Measurements from ENCODE around the gene HECTD2. TPM values are rescaled to one million over a fixed set of nuclear protein-coding genes. Genes with fewer than 3 reads are reported as not detected.
"Not testable (repeated sequence)": the region's sequence is repeated elsewhere in the genome, so short reads cannot be mapped to it uniquely, and the experiment has no call there.

The HECTD2 gene
- total RNA-seq, 2 experiments from 2014 or later: 3.8 to 6.8 TPM

DNA sequence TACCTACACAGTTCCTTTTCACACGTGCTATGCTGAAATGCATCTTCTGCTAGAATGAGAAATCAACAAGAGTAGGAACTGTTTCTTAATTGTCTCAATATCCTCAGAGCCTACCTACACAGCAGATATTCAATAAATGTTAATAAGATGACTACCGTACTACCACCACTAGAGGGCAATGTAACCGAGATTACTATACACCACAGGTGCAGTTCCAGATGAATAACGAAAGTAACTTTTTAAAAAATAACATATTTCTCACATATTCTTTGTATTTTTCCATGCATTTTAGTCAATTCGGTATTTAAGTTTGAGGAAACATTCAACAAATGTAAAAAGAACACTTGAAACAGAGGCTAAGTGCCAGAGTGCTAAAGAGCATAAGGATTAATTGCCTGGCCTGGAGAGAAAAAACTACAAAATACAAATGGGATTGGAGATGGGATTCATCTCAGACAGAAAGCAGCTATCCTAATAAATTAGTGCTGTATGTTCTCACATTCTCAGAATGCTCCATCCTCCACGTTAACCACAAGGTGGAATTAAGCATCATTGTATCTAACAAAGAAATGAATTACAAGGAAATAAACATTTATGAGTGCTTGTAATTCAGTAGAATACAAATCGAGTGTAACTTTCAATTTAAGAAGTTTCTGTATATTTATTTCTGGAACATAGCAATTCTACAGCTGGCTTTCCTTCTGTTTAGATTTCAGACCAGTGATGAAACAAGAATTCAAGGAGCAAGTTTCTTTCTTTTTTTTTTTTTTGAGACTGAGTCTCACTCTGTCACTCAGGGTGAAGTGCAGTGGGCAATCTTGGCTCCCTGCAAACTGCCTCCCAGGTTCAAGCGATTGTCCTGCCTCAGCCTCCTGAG is 20.3 kb upstream of the HECTD2 start:
- CTCF ChIA-PET: interaction anchor here (0.6 to 2.6 kb wide), 9 partner anchors 9 to 245 kb away, joined by 3 to 21 read pairs (median 5); no protein-coding TSS in a partner anchor
- peak; percentile 94 for ATAC-seq
- DNase-seq: no peak
- no peaks in the 10 kb centered on the region for H3K36me3 Mint-ChIP-seq
- peak overlapping the region; percentile 52 for H3K27ac Mint-ChIP-seq
- H3K4me1 Mint-ChIP-seq: peaks cover 3% of the 10 kb centered on the region
- peaks cover 22% of the 10 kb centered on the region for H3K27me3 Mint-ChIP-seq
- no peak overlapping the region for H3K4me3 Mint-ChIP-seq
- H3K9me3 Mint-ChIP-seq (ENCODE audit: low read depth): no peaks in the 10 kb centered on the region

GRCh38 chr10:91390513-91390825 is 19.7 kb upstream of the HECTD2 start:
- peaks cover 22% of the 10 kb centered on the region for H3K27me3 Mint-ChIP-seq
- not testable (repeated sequence) for H3K9me3 Mint-ChIP-seq (ENCODE audit: low read depth); H3K27ac Mint-ChIP-seq; H3K4me3 Mint-ChIP-seq; H3K36me3 Mint-ChIP-seq; ATAC-seq; H3K4me1 Mint-ChIP-seq; DNase-seq
- CTCF ChIA-PET: interaction anchor here (0.6 to 2.6 kb wide), 9 partner anchors 9 to 245 kb away, joined by 3 to 21 read pairs (median 5); no protein-coding TSS in a partner anchor

- H3K27ac Mint-ChIP-seq: no peak overlapping the region
These were observed 18.2 kb upstream of the HECTD2 start for GRCh38 chr10:91391920-91392319.

DNA sequence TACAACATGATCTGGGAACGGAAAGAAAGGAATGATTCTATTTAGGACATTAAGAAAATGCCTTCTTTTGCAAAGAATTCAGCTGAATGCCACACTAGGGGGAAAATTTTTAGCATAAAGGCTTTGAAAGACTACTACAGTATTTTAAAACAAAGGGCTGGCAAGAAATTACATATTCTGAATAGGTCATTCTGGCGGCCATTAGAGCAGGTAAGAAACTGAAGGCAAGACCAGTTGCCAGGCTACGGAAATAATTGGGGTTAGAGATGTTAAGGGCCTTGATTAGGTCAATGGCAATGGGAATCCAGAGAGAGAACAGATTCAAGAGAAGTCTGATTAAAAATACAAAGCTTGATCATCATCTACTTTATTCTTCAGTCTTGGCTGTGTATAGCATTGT is 3.8 kb upstream of the HECTD2 start:
- Mint-ChIP-seq H3K27ac (no peak overlapping the region), H3K36me3 (no peaks in the 10 kb centered on the region), H3K4me1 (peaks cover 12% of the 10 kb centered on the region), H3K4me3 (no peak overlapping the region), H3K9me3 (ENCODE audit: low read depth) (no peaks in the 10 kb centered on the region), H3K27me3 (peaks cover 19% of the 10 kb centered on the region)
- no peak for ATAC-seq
- CTCF ChIA-PET: no interaction called here
- no peak for DNase-seq

More at GRCh38 chr10:91391920-91392319, 18.2 kb upstream of the HECTD2 start:
- H3K36me3 Mint-ChIP-seq: no peaks in the 10 kb centered on the region
- DNase-seq: no peak
- CTCF ChIA-PET: interaction anchor here (0.8 to 2.6 kb wide), 3 partner anchors 17 to 521 kb away, joined by 3 to 20 read pairs (median 3); no protein-coding TSS in a partner anchor
- peaks cover 17% of the 10 kb centered on the region for H3K27me3 Mint-ChIP-seq
- H3K9me3 Mint-ChIP-seq (ENCODE audit: low read depth): no peaks in the 10 kb centered on the region
- no peak overlapping the region for H3K4me3 Mint-ChIP-seq
- no peak for ATAC-seq
- H3K4me1 Mint-ChIP-seq: peaks cover 3% of the 10 kb centered on the region

GRCh38 chr10:91409069-91409868 is 875 bp upstream of the HECTD2 start:
- Mint-ChIP-seq H3K9me3 (ENCODE audit: low read depth) (no peaks in the 10 kb centered on the region), H3K27me3 (peaks cover 22% of the 10 kb centered on the region), H3K4me1 (peaks cover 16% of the 10 kb centered on the region), H3K4me3 (peak overlapping the region; percentile 79), H3K36me3 (no peaks in the 10 kb centered on the region), H3K27ac (peak overlapping the region; percentile 83)
- ATAC-seq: peak; percentile 53
- CTCF ChIA-PET: interaction anchor here (0.6 to 3.2 kb wide), 7 partner anchors 16 to 531 kb away, joined by 3 to 10 read pairs (median 4); partner anchors contain the start of gene BTAF1
- DNase-seq: peak; percentile 62

GRCh38 chr10:91410638-91411371 is 661 bp downstream of the HECTD2 start:
- CTCF ChIA-PET: interaction anchor here (1.9 kb wide), 1 partner anchor 113 kb away, joined by 5 read pairs; no protein-coding TSS in a partner anchor
- Mint-ChIP-seq H3K27me3 (peaks cover 15% of the 10 kb centered on the region), H3K9me3 (ENCODE audit: low read depth) (no peaks in the 10 kb centered on the region), H3K4me1 (peaks cover 19% of the 10 kb centered on the region), H3K4me3 (peak overlapping the region; percentile 79), H3K36me3 (no peaks in the 10 kb centered on the region), H3K27ac (peak overlapping the region; percentile 82)
- DNase-seq (peak; percentile 50), ATAC-seq (no peak)

DNA sequence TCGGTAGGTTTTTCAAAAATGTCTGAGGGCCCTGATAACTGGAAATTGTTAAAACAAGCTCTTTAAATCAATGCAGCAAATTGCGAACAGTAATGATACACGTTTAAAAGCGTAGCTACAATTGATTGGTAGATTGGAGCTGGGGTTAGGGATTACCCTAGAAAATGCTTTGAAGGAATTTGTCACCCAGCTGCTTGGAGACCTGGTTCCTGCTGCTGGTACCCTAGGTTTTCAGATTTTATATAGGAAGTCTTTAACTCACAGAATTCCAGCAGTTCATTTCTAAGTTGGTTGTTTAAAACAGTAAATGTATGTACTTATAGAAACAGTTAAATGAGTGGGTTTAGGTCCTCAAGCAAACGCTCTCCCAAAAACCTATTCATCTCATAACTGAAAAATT is 1.5 kb downstream of the HECTD2 start:
- peak overlapping the region; percentile 33 for H3K4me3 Mint-ChIP-seq
- no peaks in the 10 kb centered on the region for H3K36me3 Mint-ChIP-seq
- no peak overlapping the region for H3K27ac Mint-ChIP-seq
- no peak for ATAC-seq
- H3K27me3 Mint-ChIP-seq: peaks cover 8% of the 10 kb centered on the region
- H3K4me1 Mint-ChIP-seq: peaks cover 21% of the 10 kb centered on the region
- H3K9me3 Mint-ChIP-seq (ENCODE audit: low read depth): no peaks in the 10 kb centered on the region
- CTCF ChIA-PET: interaction anchor here (1.9 kb wide), 1 partner anchor 113 kb away, joined by 5 read pairs; no protein-coding TSS in a partner anchor
- no peak for DNase-seq

GRCh38 chr10:91412354-91413087 is 2.4 kb downstream of the HECTD2 start:
- Mint-ChIP-seq H3K9me3 (ENCODE audit: low read depth) (no peaks in the 10 kb centered on the region), H3K4me1 (peaks cover 21% of the 10 kb centered on the region), H3K27ac (no peak overlapping the region), H3K4me3 (no peak overlapping the region), H3K27me3 (peaks cover 7% of the 10 kb centered on the region), H3K36me3 (no peaks in the 10 kb centered on the region)
- ATAC-seq: no peak
- no peak for DNase-seq
- CTCF ChIA-PET: interaction anchor here (0.6 to 1.9 kb wide), 2 partner anchors 114 to 1483 kb away, joined by 4 to 5 read pairs; no protein-coding TSS in a partner anchor

GRCh38 chr10:91415816-91416215 is 5.7 kb downstream of the HECTD2 start:
- H3K4me1 Mint-ChIP-seq: peaks cover 11% of the 10 kb centered on the region
- H3K9me3 Mint-ChIP-seq (ENCODE audit: low read depth): no peaks in the 10 kb centered on the region
- peaks cover 5% of the 10 kb centered on the region for H3K27me3 Mint-ChIP-seq
- DNase-seq (no peak), ATAC-seq (no peak)
- H3K4me3 Mint-ChIP-seq: no peak overlapping the region
- H3K27ac Mint-ChIP-seq: no peak overlapping the region
- CTCF ChIA-PET: no interaction called here
- no peaks in the 10 kb centered on the region for H3K36me3 Mint-ChIP-seq

GRCh38 chr10:91416339-91416855 is 6.3 kb downstream of the HECTD2 start:
- no peak overlapping the region for H3K4me3 Mint-ChIP-seq
- no peak overlapping the region for H3K27ac Mint-ChIP-seq
- DNase-seq (no peak), ATAC-seq (no peak)
- no peaks in the 10 kb centered on the region for H3K36me3 Mint-ChIP-seq
- H3K9me3 Mint-ChIP-seq (ENCODE audit: low read depth): no peaks in the 10 kb centered on the region
- H3K4me1 Mint-ChIP-seq: peaks cover 12% of the 10 kb centered on the region
- H3K27me3 Mint-ChIP-seq: peaks cover 2% of the 10 kb centered on the region
- CTCF ChIA-PET: no interaction called here

DNA sequence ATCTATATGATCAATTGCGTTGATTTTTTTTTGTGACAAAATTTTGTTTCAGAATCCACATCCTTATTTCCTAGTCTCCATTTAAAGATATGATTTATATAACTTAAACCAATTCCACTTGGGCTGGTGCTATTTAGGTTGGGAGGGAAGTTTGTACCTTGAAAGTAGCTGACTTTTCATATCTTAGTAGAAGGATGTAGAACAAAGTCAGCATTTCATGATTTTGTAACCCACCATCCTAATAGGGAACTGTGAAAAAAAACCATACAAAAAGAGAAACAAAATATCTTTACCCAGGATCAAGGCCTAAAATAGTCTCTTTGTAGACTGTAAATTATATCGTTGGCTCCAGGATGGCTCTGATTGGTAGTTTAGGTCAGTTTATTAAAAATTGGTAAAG is 8.3 kb downstream of the HECTD2 start:
- no peak overlapping the region for H3K4me3 Mint-ChIP-seq
- DNase-seq: no peak
- ATAC-seq: no peak
- CTCF ChIA-PET: interaction anchor here (0.8 kb wide), 1 partner anchor 17 kb away, joined by 3 read pairs; no protein-coding TSS in a partner anchor
- H3K36me3 Mint-ChIP-seq: peaks cover 2% of the 10 kb centered on the region
- H3K9me3 Mint-ChIP-seq (ENCODE audit: low read depth): no peaks in the 10 kb centered on the region
- H3K27ac Mint-ChIP-seq: no peak overlapping the region
- H3K27me3 Mint-ChIP-seq: no peaks in the 10 kb centered on the region
- H3K4me1 Mint-ChIP-seq: peaks cover 11% of the 10 kb centered on the region

GRCh38 chr10:91420868-91421267 is 10.7 kb downstream of the HECTD2 start:
- peaks cover 2% of the 10 kb centered on the region for H3K36me3 Mint-ChIP-seq
- DNase-seq: no peak
- H3K27me3 Mint-ChIP-seq: no peaks in the 10 kb centered on the region
- CTCF ChIA-PET: interaction anchor here (0.7 to 1.1 kb wide), 2 partner anchors 31 to 242 kb away, joined by 3 read pairs; no protein-coding TSS in a partner anchor
- H3K9me3 Mint-ChIP-seq (ENCODE audit: low read depth): no peaks in the 10 kb centered on the region
- peak overlapping the region; percentile 22 for H3K4me3 Mint-ChIP-seq
- ATAC-seq: peak; percentile 53
- peaks cover 13% of the 10 kb centered on the region for H3K4me1 Mint-ChIP-seq
- H3K27ac Mint-ChIP-seq: peak overlapping the region; percentile 25
